ENCODE measurements around the gene MYH16. TPM values are rescaled to one million over a fixed set of nuclear protein-coding genes. Genes with fewer than 3 reads are reported as not detected.
A peak's percentile ranks its signal among the peaks of the same experiment; 100 is the strongest.
"Not testable (repeated sequence)": the region's sequence is repeated elsewhere in the genome, so short reads cannot be mapped to it uniquely, and the experiment has no call there.

Gene MYH16
- total RNA-seq, 1 experiment from 2014 or later = not detected

DNA sequence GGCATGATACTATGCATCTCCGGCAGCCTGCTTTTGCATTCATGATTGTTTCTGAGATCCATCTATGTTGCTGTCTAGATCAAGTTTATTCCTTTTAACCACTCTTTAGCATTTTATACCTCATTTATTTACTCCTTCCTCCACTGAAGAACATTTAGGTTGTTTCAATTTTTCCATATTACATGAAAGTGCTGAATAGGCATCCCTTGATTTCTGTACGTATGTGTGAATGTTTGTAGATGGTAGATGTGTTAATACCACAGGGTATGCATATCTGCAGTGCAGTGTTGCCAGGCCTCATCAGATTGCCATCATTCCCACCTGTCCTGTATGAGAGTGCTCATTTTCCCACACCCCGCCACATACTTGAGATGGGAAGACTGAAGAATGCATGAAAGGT lies 67.0 kb downstream of the MYH16 start:
- DNase-seq = no peak
- POLR2A ChIA-PET = no interaction called here
- Histone ChIP-seq H3K4me1 (no peaks in the 10 kb centered on the region), H3K36me3 (ENCODE audit: control insufficient read depth, insufficient read depth, low read length) (peaks cover 2% of the 10 kb centered on the region; the same call in 1 of the 2 replicates), H3K27me3 (replicated peaks; ENCODE audit: control insufficient read depth, insufficient read depth, low read length) (no peaks in the 10 kb centered on the region), H3K4me3 (ENCODE audit: low read depth, low read length) (no peak overlapping the region), H3K9me3 (no peaks in the 10 kb centered on the region)
- TSS peak; percentile 7 for BruUV-seq (replicated peaks)
- Mint-ChIP-seq H3K36me3 (ENCODE audit: insufficient read depth, unreplicated experiment) (peaks cover 99% of the 10 kb centered on the region), H3K27ac (ENCODE audit: unreplicated experiment) (no peak overlapping the region), H3K4me3 (ENCODE audit: unreplicated experiment) (no peak overlapping the region), H3K9me3 (ENCODE audit: unreplicated experiment) (no peaks in the 10 kb centered on the region), H3K27me3 (ENCODE audit: insufficient read depth, unreplicated experiment) (no peaks in the 10 kb centered on the region), H3K4me1 (ENCODE audit: low read depth, unreplicated experiment) (no peaks in the 10 kb centered on the region)
- CTCF ChIA-PET = no interaction called here
- intact Hi-C loops (cut with micrococcal nuclease; ENCODE audit: unreplicated experiment) = no loop called here
- TF ChIP-seq, protein P1, sequence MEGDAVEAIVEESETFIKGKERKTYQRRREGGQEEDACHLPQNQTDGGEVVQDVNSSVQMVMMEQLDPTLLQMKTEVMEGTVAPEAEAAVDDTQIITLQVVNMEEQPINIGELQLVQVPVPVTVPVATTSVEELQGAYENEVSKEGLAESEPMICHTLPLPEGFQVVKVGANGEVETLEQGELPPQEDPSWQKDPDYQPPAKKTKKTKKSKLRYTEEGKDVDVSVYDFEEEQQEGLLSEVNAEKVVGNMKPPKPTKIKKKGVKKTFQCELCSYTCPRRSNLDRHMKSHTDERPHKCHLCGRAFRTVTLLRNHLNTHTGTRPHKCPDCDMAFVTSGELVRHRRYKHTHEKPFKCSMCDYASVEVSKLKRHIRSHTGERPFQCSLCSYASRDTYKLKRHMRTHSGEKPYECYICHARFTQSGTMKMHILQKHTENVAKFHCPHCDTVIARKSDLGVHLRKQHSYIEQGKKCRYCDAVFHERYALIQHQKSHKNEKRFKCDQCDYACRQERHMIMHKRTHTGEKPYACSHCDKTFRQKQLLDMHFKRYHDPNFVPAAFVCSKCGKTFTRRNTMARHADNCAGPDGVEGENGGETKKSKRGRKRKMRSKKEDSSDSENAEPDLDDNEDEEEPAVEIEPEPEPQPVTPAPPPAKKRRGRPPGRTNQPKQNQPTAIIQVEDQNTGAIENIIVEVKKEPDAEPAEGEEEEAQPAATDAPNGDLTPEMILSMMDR (IDR thresholded peaks at IDR 0.05; ENCODE audit: insufficient read depth in 1 of 2, low read depth in 1 of 2, low read length in 1 of 2, severe bottlenecking in 1 of 2, unreplicated experiment in 1 of 2) = no peak

DNA sequence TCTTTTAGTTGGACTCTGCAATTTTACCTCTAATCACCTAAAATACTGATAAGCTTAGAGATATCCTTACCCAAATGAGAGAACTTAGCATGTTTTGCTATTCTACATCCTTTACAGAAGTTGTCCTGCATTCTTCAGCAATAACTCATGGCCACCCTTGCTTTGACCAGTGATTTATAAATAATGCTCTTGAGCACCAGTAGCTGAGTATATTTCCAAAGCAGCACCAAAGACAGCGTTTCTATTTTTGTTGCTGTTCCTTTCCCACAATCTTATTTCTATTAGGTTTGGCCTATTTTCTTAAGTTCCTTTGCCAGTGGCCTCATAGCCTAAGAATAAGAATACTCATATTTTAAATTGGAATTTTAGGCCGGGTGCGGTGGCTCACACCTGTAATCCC lies 68.0 kb downstream of the MYH16 start:
- H3K36me3 Mint-ChIP-seq (ENCODE audit: insufficient read depth, unreplicated experiment) = peaks cover 99% of the 10 kb centered on the region
- H3K27me3 Mint-ChIP-seq (ENCODE audit: insufficient read depth, unreplicated experiment) = no peaks in the 10 kb centered on the region
- H3K9me3 ChIP-seq = no peaks in the 10 kb centered on the region
- no TSS peak for BruUV-seq (replicated peaks)
- CTCF ChIA-PET = no interaction called here
- intact Hi-C loops (cut with micrococcal nuclease; ENCODE audit: unreplicated experiment) = no loop called here
- H3K4me1 Mint-ChIP-seq (ENCODE audit: low read depth, unreplicated experiment) = no peaks in the 10 kb centered on the region
- POLR2A ChIA-PET = no interaction called here
- no peaks in the 10 kb centered on the region for H3K9me3 Mint-ChIP-seq (ENCODE audit: unreplicated experiment)
- H3K36me3 ChIP-seq (ENCODE audit: control insufficient read depth, insufficient read depth, low read length) = no peaks in the 10 kb centered on the region; the same call in 1 of the 2 replicates
- no peaks in the 10 kb centered on the region for H3K4me1 ChIP-seq
- no peak overlapping the region for H3K4me3 Mint-ChIP-seq (ENCODE audit: unreplicated experiment)
- DNase-seq = no peak
- no peaks in the 10 kb centered on the region for H3K27me3 ChIP-seq (replicated peaks; ENCODE audit: control insufficient read depth, insufficient read depth, low read length)
- no peak overlapping the region for H3K27ac Mint-ChIP-seq (ENCODE audit: unreplicated experiment)
- H3K4me3 ChIP-seq (ENCODE audit: low read depth, low read length) = no peak overlapping the region
- TF ChIP-seq, protein P1 (IDR thresholded peaks at IDR 0.05; ENCODE audit: insufficient read depth in 1 of 2, low read depth in 1 of 2, low read length in 1 of 2, severe bottlenecking in 1 of 2, unreplicated experiment in 1 of 2) = no peak

DNA sequence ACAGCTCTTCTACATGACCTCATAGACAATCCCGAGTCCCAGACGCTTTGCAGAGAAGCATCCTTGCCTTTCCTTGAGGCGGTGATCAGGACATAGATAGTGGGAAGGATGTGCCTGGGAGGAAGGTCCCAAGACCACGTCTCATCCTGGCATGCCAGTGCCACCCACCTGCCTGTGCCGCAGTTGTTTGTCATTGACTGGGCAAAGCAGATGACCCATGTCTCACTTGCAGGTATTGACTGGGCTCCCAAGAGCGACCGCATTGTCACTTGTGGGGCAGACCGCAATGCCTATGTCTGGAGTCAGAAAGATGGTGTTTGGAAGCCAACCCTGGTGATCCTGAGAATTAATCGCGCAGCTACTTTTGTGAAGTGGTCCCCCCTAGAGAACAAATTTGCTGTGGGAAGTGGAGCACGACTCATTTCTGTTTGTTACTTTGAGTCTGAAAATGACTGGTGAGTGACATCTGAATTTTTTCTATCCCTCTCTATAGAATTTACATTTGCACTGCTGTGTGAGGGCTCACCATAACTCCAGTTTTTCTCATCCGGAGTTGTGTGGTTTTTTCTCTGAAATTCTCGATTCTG lies 71.5 kb downstream of the MYH16 start:
- no peaks in the 10 kb centered on the region; the same call in 1 of the 2 replicates for H3K36me3 ChIP-seq (ENCODE audit: control insufficient read depth, insufficient read depth, low read length)
- no peaks in the 10 kb centered on the region for H3K4me1 ChIP-seq
- Mint-ChIP-seq H3K4me3 (ENCODE audit: unreplicated experiment) (no peak overlapping the region), H3K27me3 (ENCODE audit: insufficient read depth, unreplicated experiment) (no peaks in the 10 kb centered on the region), H3K9me3 (ENCODE audit: unreplicated experiment) (no peaks in the 10 kb centered on the region), H3K4me1 (ENCODE audit: low read depth, unreplicated experiment) (no peaks in the 10 kb centered on the region), H3K36me3 (ENCODE audit: insufficient read depth, unreplicated experiment) (peaks cover 90% of the 10 kb centered on the region), H3K27ac (ENCODE audit: unreplicated experiment) (no peak overlapping the region)
- DNase-seq = no peak
- no peaks in the 10 kb centered on the region for H3K27me3 ChIP-seq (replicated peaks; ENCODE audit: control insufficient read depth, insufficient read depth, low read length)
- CTCF ChIA-PET = no interaction called here
- POLR2A ChIA-PET = no interaction called here
- no peaks in the 10 kb centered on the region for H3K9me3 ChIP-seq
- TF ChIP-seq, protein P1 (IDR thresholded peaks at IDR 0.05; ENCODE audit: insufficient read depth in 1 of 2, low read depth in 1 of 2, low read length in 1 of 2, severe bottlenecking in 1 of 2, unreplicated experiment in 1 of 2) = no peak
- intact Hi-C loops (cut with micrococcal nuclease; ENCODE audit: unreplicated experiment) = no loop called here
- no TSS peak for BruUV-seq (replicated peaks)
- no peak overlapping the region for H3K4me3 ChIP-seq (ENCODE audit: low read depth, low read length)

DNA sequence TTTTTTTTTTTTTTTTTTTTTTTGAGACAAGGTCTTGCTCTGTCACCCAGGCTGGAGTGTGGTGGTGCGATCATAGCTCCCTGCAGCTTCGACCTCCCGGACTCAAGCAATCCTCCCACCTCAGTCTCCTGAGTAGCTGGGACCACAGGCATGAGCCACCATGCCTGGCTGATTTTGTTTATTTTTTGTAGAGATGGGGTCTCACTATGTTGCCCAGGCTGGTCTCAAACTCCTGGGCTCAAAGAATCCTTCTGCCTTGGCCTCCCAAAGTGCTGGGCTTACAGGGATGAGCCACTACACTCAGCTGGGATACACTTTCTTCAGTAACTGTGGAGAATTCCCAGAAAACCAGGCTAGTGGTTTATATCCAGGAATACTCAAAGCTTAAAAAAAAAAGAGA lies 78.0 kb downstream of the MYH16 start:
- intact Hi-C loops (cut with micrococcal nuclease; ENCODE audit: unreplicated experiment); H3K27me3 ChIP-seq (replicated peaks; ENCODE audit: control insufficient read depth, insufficient read depth, low read length); DNase-seq; H3K9me3 ChIP-seq; BruUV-seq (replicated peaks); H3K4me1 ChIP-seq; H3K9me3 Mint-ChIP-seq (ENCODE audit: unreplicated experiment); H3K27me3 Mint-ChIP-seq (ENCODE audit: insufficient read depth, unreplicated experiment); H3K36me3 ChIP-seq (ENCODE audit: control insufficient read depth, insufficient read depth, low read length); H3K4me3 Mint-ChIP-seq (ENCODE audit: unreplicated experiment); H3K4me1 Mint-ChIP-seq (ENCODE audit: low read depth, unreplicated experiment); H3K27ac Mint-ChIP-seq (ENCODE audit: unreplicated experiment); H3K4me3 ChIP-seq (ENCODE audit: low read depth, low read length); POLR2A ChIA-PET: not testable (repeated sequence)
- CTCF ChIA-PET = interaction anchor here (0.6 kb wide), 1 partner anchor 1600 kb away, joined by 7 read pairs; no protein-coding TSS in a partner anchor
- peaks cover 83% of the 10 kb centered on the region for H3K36me3 Mint-ChIP-seq (ENCODE audit: insufficient read depth, unreplicated experiment)
